CD4-positive, alpha-beta memory T cell (primary cell): ENCODE results near the gene ERC2. TPM values are rescaled to one million over a fixed set of nuclear protein-coding genes. Genes with fewer than 3 reads are reported as not detected.
A peak's percentile ranks its signal among the peaks of the same experiment; 100 is the strongest.

Source experiments
- CTCF ChIA-PET: fragments of 350-600 bp; sonication (Branson Sonifier 250); formaldehyde crosslinking; loops from one replicate; lab custom pipeline; 2021; ENCODE audit warnings: inconsistent platforms; ENCODE audit not compliant: partially characterized antibody; lab: Charles Lee
- POLR2A ChIA-PET: fragments of 350-600 bp; sonication (Branson Sonifier 250); formaldehyde crosslinking; loops from one replicate; lab custom pipeline; 2021; ENCODE audit not compliant: partially characterized antibody; lab: Charles Lee
- DNase-seq, 5 donors: peaks; one replicate each; pipeline versions ENCODE4 v3.0.0 to v3.0.0-alpha.2; 2020 to 2022; ENCODE audit warnings: mixed read lengths in 1 of 5
- H3K27ac ChIP-seq: one replicate; pipeline ENCODE4 v1.7.0; 2013; ENCODE audit warnings: low read depth, low read length
- H3K27me3 ChIP-seq: 2 replicates; pipeline ENCODE4 v1.7.0; 2013; ENCODE audit warnings: mild to moderate bottlenecking, low read length, moderate library complexity; ENCODE audit not compliant: insufficient read depth
- H3K36me3 ChIP-seq: 2 replicates; pipeline ENCODE4 v1.7.0; 2013; ENCODE audit warnings: mild to moderate bottlenecking, low read length, moderate library complexity; ENCODE audit not compliant: insufficient read depth
- H3K4me1 ChIP-seq: 2 replicates; pipeline ENCODE4 v1.7.0; 2013; ENCODE audit warnings: mild to moderate bottlenecking, low read length, moderate library complexity; ENCODE audit not compliant: insufficient read depth
- H3K4me3 ChIP-seq, 2 donors: one replicate each; pipeline ENCODE4 v1.7.0; 2013; ENCODE audit warnings: low read length in 2 of 2, mild to moderate bottlenecking in 1 of 2
- H3K9me3 ChIP-seq, 2 donors: one replicate each; pipeline ENCODE4 v1.7.0; 2013; ENCODE audit warnings: low read length in 2 of 2, control low read depth in 1 of 2; ENCODE audit not compliant: control insufficient read depth in 1 of 2
- H3K27ac Mint-ChIP-seq, 7 donors: one replicate each; pipeline ENCODE4 v1.8.0; 2020 to 2021; ENCODE audit warnings: mixed read lengths in 7 of 7, mild to moderate bottlenecking in 6 of 7, inconsistent platforms in 3 of 7, moderate library complexity in 3 of 7
- H3K27me3 Mint-ChIP-seq, 2 donors: one replicate each; pipeline ENCODE4 v1.8.0; 2020 to 2021; ENCODE audit warnings: mixed read lengths in 2 of 2
- H3K36me3 Mint-ChIP-seq, 2 donors: one replicate each; pipeline ENCODE4 v1.8.0; 2020 to 2021; ENCODE audit warnings: mixed read lengths in 2 of 2, inconsistent platforms in 1 of 2, mild to moderate bottlenecking in 1 of 2
- H3K4me1 Mint-ChIP-seq, 4 donors: one replicate each; pipeline ENCODE4 v1.8.0; 2020 to 2021; ENCODE audit warnings: mixed read lengths in 4 of 4, mild to moderate bottlenecking in 1 of 4
- H3K4me3 Mint-ChIP-seq, 8 donors: one replicate each; pipeline ENCODE4 v1.8.0; 2020 to 2021; ENCODE audit warnings: mixed read lengths in 8 of 8, mild to moderate bottlenecking in 7 of 8, moderate library complexity in 6 of 8, inconsistent platforms in 3 of 8
- H3K9me3 Mint-ChIP-seq, 8 donors: one replicate each; pipeline ENCODE4 v1.8.0; 2020 to 2021; ENCODE audit warnings: mixed read lengths in 8 of 8, mild to moderate bottlenecking in 5 of 8, inconsistent platforms in 3 of 8, moderate library complexity in 1 of 8
- intact Hi-C: fragments of 100-400 bp; cut with micrococcal nuclease; formaldehyde crosslinking; loops from one replicate; pipeline ENCODE4 v1.15.1; 2023
- polyA plus RNA-seq, 2 donors: library from polyadenylated mRNA; unstranded; fragments of 300-500 nt; fragmentation: Illumina TruSeq; gene quantifications; one replicate each; pipeline ENCODE4 v1.2.3, GENCODE V29; 2021
- total RNA-seq, 2 experiments: library from RNA; stranded (reverse); gene quantifications; one replicate each; pipeline ENCODE4 v1.2.3, GENCODE V29; 2021

ERC2 gene
- total and polyA plus RNA-seq, 4 experiments from 2014 or later, result not detected

DNA sequence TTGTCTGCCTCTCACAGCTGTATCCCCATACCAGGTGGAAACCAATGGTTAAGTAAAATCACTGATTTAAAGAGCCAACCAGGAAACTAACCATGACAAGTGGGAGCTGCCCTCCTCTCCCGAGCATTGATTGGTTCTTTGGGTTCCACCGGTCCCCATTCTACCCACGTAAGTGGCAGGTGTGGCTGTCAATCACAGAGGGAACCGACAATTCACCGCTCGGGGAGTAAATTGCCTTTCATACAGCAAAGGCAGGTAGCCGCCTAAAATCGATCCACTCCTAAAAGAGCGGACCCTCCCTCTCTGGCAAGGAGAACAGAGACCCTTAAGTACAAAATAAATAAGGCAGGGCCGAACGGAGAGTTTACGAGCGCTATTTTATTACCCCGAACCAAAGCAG lies 1.2 kb downstream of the ERC2 start:
- CTCF ChIA-PET, result no interaction called here
- H3K4me1 ChIP-seq, result peaks cover 10% of the 10 kb centered on the region
- Mint-ChIP-seq H3K36me3 (no peaks in the 10 kb centered on the region), H3K27me3 (peaks cover 47 to 58% of the 10 kb centered on the region in 2 donors), H3K4me3 (peak overlapping the region; percentile 56 to 82 (median 72)), H3K9me3 (peaks cover 0 to 9% (median 0%) of the 10 kb centered on the region in 8 donors), H3K27ac (no peak overlapping the region), H3K4me1 (peaks cover 5 to 20% (median 13%) of the 10 kb centered on the region in 4 donors)
- POLR2A ChIA-PET, result no interaction called here
- no peak overlapping the region for H3K27ac ChIP-seq
- H3K36me3 ChIP-seq, result no peaks in the 10 kb centered on the region
- no peak overlapping the region for H3K4me3 ChIP-seq
- peak; percentile 7 to 48 (median 20) for DNase-seq
- H3K27me3 ChIP-seq, result peaks cover 16% of the 10 kb centered on the region
- no peaks in the 10 kb centered on the region for H3K9me3 ChIP-seq
- intact Hi-C loops, result no loop called here

DNA sequence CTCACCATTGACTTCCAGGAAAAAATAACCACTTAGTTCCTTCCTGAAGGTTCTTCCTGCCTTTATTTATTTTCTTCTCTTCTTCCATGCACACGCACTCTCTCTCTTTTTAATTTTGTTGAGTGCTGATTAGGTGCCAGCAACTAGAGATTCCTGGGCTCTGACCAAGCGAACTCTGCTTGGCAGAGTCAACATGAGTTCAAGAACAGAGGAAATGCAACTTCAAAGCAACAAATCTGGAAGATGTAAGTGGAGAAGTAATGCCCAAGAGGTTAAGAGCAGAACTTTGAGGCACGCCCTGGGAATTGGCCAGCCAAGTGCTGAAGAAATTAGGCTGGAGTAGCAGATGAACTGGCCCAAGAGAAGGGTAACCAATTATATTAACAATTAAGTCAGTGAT lies 8.5 kb downstream of the ERC2 start:
- intact Hi-C loops, result no loop called here
- no peak overlapping the region for H3K4me3 ChIP-seq
- no peak overlapping the region for H3K27ac Mint-ChIP-seq
- H3K4me1 Mint-ChIP-seq, result no peaks in the 10 kb centered on the region
- no peaks in the 10 kb centered on the region for H3K36me3 ChIP-seq
- H3K27me3 Mint-ChIP-seq, result peaks cover 19 to 38% of the 10 kb centered on the region in 2 donors
- H3K36me3 Mint-ChIP-seq, result no peaks in the 10 kb centered on the region
- CTCF ChIA-PET, result no interaction called here
- DNase-seq, result no peak
- no peak overlapping the region for H3K4me3 Mint-ChIP-seq
- no peaks in the 10 kb centered on the region for H3K27me3 ChIP-seq
- H3K4me1 ChIP-seq, result no peaks in the 10 kb centered on the region
- POLR2A ChIA-PET, result no interaction called here
- no peak overlapping the region for H3K27ac ChIP-seq
- H3K9me3 Mint-ChIP-seq, result peaks cover 0 to 5% (median 0%) of the 10 kb centered on the region in 8 donors
- no peaks in the 10 kb centered on the region for H3K9me3 ChIP-seq

DNA sequence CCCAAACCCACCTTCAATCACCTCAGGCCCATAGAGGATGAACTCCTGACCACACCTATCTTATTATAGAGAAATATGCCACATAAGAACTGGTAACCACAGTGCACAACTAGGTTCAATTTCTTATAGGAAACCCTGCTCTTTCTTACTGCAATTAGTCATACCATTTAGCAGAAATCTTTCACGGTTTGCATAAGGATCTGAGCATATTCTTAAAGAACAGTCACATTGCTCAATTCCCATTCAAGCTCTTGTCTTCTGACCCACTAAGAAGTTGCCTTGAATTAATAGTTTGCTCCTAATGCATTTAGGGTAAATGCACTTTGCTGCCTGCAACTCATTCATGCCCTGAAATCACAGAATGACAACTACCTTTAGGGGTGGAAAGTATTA lies 9.2 kb downstream of the ERC2 start:
- CTCF ChIA-PET, result no interaction called here

DNA sequence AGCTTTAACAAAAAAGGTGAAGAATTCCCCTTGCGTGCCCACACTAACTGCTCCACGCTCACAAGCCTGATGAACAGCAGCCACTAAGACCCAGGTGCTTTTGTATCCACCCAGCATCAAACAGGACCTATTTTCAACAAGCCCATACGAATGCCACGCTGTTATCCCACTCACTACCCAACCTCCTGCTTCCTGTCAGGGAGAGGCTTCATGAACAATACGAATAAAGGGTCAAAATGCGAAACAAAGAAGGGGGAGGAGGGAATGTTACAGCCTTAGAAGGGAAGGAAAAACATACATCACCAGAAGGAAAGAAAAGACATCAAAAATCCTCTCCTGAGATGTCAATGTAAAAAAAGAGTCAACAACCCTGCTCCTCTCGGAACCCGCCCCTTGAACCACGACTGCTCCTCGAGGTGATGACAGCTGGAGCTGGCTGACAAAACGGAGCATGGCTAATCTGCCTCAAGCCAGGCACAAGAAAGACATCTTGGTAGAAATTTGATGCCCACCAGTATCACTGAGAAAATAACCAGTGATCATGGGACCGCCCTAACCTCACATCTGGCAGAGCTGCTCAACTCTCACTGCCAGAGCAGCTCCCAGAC lies 9.7 kb downstream of the ERC2 start:
- H3K36me3 Mint-ChIP-seq, result no peaks in the 10 kb centered on the region
- Histone ChIP-seq H3K27me3 (no peaks in the 10 kb centered on the region), H3K4me1 (no peaks in the 10 kb centered on the region), H3K4me3 (no peak overlapping the region), H3K36me3 (no peaks in the 10 kb centered on the region), H3K27ac (no peak overlapping the region), H3K9me3 (no peaks in the 10 kb centered on the region)
- no peak for DNase-seq
- ChIA-PET POLR2A (no interaction called here), CTCF (interaction anchor here (0.5 kb wide), 1 partner anchor 80 kb away, joined by 3 read pairs; no protein-coding TSS in a partner anchor)
- no peak overlapping the region for H3K4me3 Mint-ChIP-seq
- H3K4me1 Mint-ChIP-seq, result no peaks in the 10 kb centered on the region
- intact Hi-C loops, result no loop called here
- no peaks in the 10 kb centered on the region for H3K9me3 Mint-ChIP-seq
- H3K27me3 Mint-ChIP-seq, result peaks cover 16 to 36% of the 10 kb centered on the region in 2 donors
- H3K27ac Mint-ChIP-seq, result no peak overlapping the region

More for the DNA sequence above, 9.2 kb downstream of the ERC2 start:
- Mint-ChIP-seq H3K9me3 (peaks cover 0 to 3% (median 0%) of the 10 kb centered on the region in 8 donors), H3K36me3 (no peaks in the 10 kb centered on the region), H3K4me1 (no peaks in the 10 kb centered on the region), H3K27ac (no peak overlapping the region), H3K4me3 (no peak overlapping the region), H3K27me3 (peaks cover 19 to 37% of the 10 kb centered on the region in 2 donors)
- POLR2A ChIA-PET, result no interaction called here
- Histone ChIP-seq H3K36me3 (no peaks in the 10 kb centered on the region), H3K27ac (no peak overlapping the region), H3K9me3 (no peaks in the 10 kb centered on the region), H3K4me1 (no peaks in the 10 kb centered on the region), H3K27me3 (no peaks in the 10 kb centered on the region), H3K4me3 (no peak overlapping the region)
- intact Hi-C loops, result no loop called here
- no peak for DNase-seq

DNA sequence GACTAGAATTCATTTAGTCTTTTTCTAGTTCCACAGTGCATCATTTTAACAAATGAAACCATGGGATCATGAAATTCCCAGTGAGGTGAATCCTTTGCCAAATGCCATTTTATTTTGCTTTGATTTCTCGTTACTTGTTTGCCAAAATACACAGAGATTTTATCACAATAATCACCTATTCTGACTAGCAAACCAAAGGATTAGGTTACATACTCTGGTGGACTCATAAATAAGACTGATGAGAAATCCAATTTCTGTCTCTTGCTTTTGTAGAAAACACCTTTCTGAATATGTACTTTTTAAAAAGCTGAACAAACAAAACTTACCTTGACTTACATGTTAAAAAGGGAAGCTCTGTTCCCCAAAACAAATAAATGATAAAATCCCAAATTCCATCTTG lies 12.2 kb downstream of the ERC2 start:
- H3K9me3 Mint-ChIP-seq, result no peaks in the 10 kb centered on the region
- Histone ChIP-seq H3K4me3 (no peak overlapping the region), H3K9me3 (no peaks in the 10 kb centered on the region), H3K27me3 (no peaks in the 10 kb centered on the region), H3K27ac (no peak overlapping the region), H3K4me1 (no peaks in the 10 kb centered on the region), H3K36me3 (no peaks in the 10 kb centered on the region)
- no peaks in the 10 kb centered on the region for H3K4me1 Mint-ChIP-seq
- no peak for DNase-seq
- peaks cover 13 to 20% of the 10 kb centered on the region in 2 donors for H3K27me3 Mint-ChIP-seq
- POLR2A ChIA-PET, result no interaction called here
- CTCF ChIA-PET, result interaction anchor here (1.1 kb wide), 1 partner anchor 8 kb away, joined by 3 read pairs; no protein-coding TSS in a partner anchor
- no peak overlapping the region for H3K27ac Mint-ChIP-seq
- no peaks in the 10 kb centered on the region for H3K36me3 Mint-ChIP-seq
- intact Hi-C loops, result no loop called here
- no peak overlapping the region for H3K4me3 Mint-ChIP-seq

DNA sequence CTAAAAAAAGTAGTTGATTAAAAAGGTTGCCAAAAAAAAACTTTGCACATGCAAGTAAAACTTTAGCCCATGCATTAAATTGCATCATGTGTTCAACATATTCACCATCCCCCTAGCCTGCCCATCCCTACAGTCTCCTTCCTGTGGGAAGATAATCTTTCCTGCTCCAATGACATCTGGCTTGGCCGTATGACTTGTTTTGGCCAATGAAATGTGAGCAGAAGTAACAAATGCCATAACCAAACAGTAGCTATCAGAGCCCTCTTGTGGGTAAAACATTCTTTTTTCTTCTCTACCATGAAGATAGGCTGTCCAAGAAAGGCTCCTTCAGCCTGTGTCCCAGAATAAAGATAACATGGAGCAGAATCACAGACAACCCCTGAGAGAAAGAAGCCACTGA lies 15.3 kb downstream of the ERC2 start:
- no peak overlapping the region for H3K27ac ChIP-seq
- Mint-ChIP-seq H3K4me3 (no peak overlapping the region), H3K9me3 (no peaks in the 10 kb centered on the region), H3K27me3 (peaks cover 16 to 27% of the 10 kb centered on the region in 2 donors), H3K4me1 (no peaks in the 10 kb centered on the region), H3K27ac (no peak overlapping the region), H3K36me3 (no peaks in the 10 kb centered on the region)
- H3K9me3 ChIP-seq, result no peaks in the 10 kb centered on the region
- intact Hi-C loops, result no loop called here
- ChIA-PET POLR2A (no interaction called here), CTCF (no interaction called here)
- H3K36me3 ChIP-seq, result no peaks in the 10 kb centered on the region
- no peaks in the 10 kb centered on the region for H3K4me1 ChIP-seq
- no peak for DNase-seq
- no peak overlapping the region for H3K4me3 ChIP-seq
- H3K27me3 ChIP-seq, result no peaks in the 10 kb centered on the region

DNA sequence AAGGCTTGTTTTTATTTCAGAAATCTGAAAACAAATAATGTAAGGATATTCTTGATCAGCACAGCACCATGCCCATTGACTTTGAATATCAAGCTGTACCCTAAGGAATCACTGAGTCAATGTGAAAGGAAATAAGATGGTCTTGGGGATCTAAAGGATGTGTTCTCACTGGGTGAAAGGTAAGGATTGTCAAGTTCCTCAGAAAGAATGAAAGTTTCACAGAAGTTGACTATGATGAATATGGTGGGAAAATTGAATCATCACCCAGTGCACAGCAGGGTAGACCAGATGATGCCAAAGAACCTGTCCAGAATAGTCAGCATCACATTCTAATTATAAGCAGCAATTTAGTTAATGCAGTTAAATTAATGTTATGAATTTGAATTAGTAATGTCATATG lies 16.2 kb downstream of the ERC2 start:
- intact Hi-C loops, result no loop called here
- H3K9me3 Mint-ChIP-seq, result no peaks in the 10 kb centered on the region
- ChIA-PET CTCF (no interaction called here), POLR2A (no interaction called here)
- H3K27me3 Mint-ChIP-seq, result peaks cover 15 to 26% of the 10 kb centered on the region in 2 donors
- Histone ChIP-seq H3K27ac (no peak overlapping the region), H3K9me3 (no peaks in the 10 kb centered on the region), H3K27me3 (no peaks in the 10 kb centered on the region), H3K4me1 (no peaks in the 10 kb centered on the region), H3K4me3 (no peak overlapping the region), H3K36me3 (no peaks in the 10 kb centered on the region)
- DNase-seq, result no peak
- no peaks in the 10 kb centered on the region for H3K36me3 Mint-ChIP-seq
- no peak overlapping the region for H3K4me3 Mint-ChIP-seq
- H3K4me1 Mint-ChIP-seq, result peaks cover 0 to 1% (median 0%) of the 10 kb centered on the region in 4 donors
- no peak overlapping the region for H3K27ac Mint-ChIP-seq
